DND-41 (cell line): ENCODE results near the gene DCTN2.

ENCODE experiments used
- EZH2 ChIP-seq: IDR thresholded peaks from 3 replicates; pipeline ENCODE4 v1.6.1; 2012; ENCODE audit warnings: borderline replicate concordance, low read depth, mild to moderate bottlenecking, moderate library complexity, low read length, inconsistent platforms; ENCODE audit not compliant: severe bottlenecking
- TF ChIP-seq, protein P1 (sequence below): IDR thresholded peaks from 2 replicates; pipeline ENCODE4 v1.5.1; 2012; ENCODE audit warnings: borderline replicate concordance, low read length, moderate library complexity, mild to moderate bottlenecking; ENCODE audit not compliant: poor library complexity, severe bottlenecking; ENCODE audit errors: extremely low read depth

DNA sequence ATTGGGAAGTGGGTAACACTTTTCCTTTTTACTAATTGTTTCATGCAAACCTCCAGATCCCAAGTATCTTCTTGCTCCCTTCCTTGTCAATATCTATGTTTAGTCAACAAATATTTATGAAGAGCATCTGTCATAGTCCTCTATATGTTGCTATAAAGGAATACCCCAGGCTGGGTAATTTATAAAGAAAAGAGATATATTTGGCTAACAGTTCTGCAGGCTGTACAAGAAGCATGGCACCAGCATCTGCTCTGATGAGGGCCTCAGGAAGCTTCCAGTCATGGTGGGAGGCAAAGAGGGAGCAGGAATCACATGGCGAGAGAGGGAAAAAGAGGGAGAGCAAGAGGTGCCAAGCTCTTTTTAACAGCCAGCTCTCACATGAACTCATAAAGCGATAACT lies 7.5 kb upstream of the DCTN2 start:
- TF ChIP-seq, protein P1, sequence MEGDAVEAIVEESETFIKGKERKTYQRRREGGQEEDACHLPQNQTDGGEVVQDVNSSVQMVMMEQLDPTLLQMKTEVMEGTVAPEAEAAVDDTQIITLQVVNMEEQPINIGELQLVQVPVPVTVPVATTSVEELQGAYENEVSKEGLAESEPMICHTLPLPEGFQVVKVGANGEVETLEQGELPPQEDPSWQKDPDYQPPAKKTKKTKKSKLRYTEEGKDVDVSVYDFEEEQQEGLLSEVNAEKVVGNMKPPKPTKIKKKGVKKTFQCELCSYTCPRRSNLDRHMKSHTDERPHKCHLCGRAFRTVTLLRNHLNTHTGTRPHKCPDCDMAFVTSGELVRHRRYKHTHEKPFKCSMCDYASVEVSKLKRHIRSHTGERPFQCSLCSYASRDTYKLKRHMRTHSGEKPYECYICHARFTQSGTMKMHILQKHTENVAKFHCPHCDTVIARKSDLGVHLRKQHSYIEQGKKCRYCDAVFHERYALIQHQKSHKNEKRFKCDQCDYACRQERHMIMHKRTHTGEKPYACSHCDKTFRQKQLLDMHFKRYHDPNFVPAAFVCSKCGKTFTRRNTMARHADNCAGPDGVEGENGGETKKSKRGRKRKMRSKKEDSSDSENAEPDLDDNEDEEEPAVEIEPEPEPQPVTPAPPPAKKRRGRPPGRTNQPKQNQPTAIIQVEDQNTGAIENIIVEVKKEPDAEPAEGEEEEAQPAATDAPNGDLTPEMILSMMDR = no peak
- TF ChIP-seq EZH2 = no peak
